Hindlimb muscle (tissue), 1 donor: ENCODE data around the gene PDHX. TPM values are rescaled to one million over a fixed set of nuclear protein-coding genes. Genes with fewer than 3 reads are reported as not detected.

ENCODE experiments used
- polyA plus RNA-seq: library from polyadenylated mRNA; unstranded; fragments of 120-200 nt; gene quantifications from one replicate; pipeline ENCODE4 v1.2.1, GENCODE V29; 2013; ENCODE audit not compliant: insufficient read length

Gene PDHX
- polyA plus RNA-seq, 1 donor, result 24.7 TPM

Other genes starting within 250 kb of the PDHX start
- gene APIP, start 239 bp upstream of the PDHX start, polyA plus RNA-seq, result 22.2 TPM
- gene CD44, start 222.6 kb downstream of the PDHX start, polyA plus RNA-seq, result 81.5 TPM